SIG-M5 treated with dmso at 0.1 percent for 504 hours (cell line): ENCODE measurements around the gene PNP.
A peak's percentile ranks its signal among the peaks of the same experiment; 100 is the strongest.
"Not testable (repeated sequence)": the region's sequence is repeated elsewhere in the genome, so short reads cannot be mapped to it uniquely, and the experiment has no call there.

ENCODE experiments used
- DNase-seq: peaks from one replicate; lab custom pipeline; 2025; ENCODE audit not compliant: unreplicated experiment; lab: John Stamatoyannopoulos, UW

Gene PNP

DNA sequence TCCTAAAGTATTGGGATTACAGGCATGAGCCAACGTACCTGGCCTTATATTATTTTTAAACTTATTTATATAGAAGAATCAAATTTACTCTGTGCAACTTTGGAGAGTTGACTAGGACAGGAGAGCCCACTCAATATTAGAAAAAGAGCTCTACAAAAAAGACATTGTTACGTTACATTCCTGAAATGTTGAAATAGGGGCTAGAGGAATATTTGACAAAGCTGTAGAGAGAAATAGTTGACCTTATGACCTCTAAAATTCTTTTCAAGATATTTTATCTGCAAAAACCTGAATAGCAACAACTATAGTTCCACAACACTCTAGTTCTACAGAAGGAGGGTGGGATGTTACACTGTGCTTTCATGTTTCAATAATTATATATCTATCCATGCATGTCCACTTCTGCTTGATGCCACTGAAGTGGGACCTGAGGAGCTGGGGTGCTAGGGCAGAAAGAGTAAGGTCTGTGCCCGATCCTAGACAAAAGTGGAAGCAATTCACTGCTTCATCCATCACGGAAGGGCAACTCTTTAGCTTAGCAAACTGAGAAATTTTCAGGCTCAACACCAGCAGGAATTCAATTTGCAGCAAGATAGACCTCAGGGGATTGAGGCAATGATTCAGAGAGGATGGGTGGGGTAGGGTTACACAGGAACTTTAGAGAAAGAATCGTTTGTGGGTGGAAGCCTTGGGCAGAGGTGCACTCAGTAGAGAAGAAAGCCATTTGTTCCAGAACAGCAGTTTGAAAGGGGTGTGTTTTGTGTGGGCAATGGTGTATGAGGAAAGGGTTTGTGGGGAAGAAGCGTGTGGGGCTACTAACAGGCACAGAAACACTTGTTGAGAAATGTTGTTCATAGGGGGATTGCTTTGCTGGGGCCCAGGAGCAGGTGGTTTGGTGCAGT lies 20.1 kb downstream of the PNP start:
- peak; percentile 97 for DNase-seq

DNA sequence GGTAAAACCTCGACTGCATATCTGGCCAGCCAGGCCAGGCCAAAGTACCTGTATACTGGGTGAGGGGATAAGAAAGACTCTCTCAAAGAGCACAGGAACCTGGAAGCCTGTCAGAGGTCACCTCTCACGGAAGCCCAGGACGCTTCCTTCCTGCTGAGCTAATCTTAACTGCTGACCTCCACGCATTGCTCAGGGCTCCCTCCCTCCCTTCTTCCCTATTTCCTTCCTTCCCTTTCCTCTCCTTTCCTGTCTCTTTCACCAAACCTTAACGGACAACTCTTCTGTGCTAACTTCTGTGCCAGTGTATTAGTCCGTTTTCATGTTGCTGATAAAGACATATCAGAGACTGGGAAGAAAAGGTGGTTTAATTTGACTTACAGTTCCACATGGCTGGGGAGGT lies 21.4 kb downstream of the PNP start:
- DNase-seq: peak; percentile 28

GRCh38 chr14:20492486-20492885 lies 23.3 kb downstream of the PNP start:
- no peak for DNase-seq

- peak; percentile 95 for DNase-seq
Observed at GRCh38 chr14:20493634-20494033, 24.4 kb downstream of the PNP start.

- DNase-seq: peak; percentile 62
Observed at GRCh38 chr14:20494935-20495766, 25.9 kb downstream of the PNP start.

- peak; percentile 69 for DNase-seq
Observed at GRCh38 chr14:20498622-20499021, 29.4 kb downstream of the PNP start.

DNA sequence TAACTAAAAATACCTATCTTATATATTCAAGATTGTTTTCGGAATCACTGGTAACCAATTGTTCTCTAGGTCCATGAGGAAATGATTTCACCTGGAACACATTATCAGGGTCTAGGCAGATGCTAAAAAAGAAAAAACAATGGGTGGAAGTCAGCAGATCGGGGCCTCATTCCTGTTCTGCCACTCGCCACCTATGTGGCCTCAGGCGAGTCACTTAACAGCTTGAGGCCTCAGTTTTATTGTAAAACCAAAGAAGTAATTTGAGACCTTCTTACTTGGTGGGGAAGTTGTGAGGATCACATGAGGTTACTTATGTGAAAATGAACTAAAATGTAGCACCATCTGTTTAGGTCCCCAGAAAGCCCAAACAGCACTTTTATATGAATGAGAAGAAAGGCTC lies 29.9 kb downstream of the PNP start:
- peak; percentile 32 for DNase-seq

GRCh38 chr14:20499881-20500280 lies 30.7 kb downstream of the PNP start:
- no peak for DNase-seq

- DNase-seq: no peak
Observed at GRCh38 chr14:20501346-20501745, 32.1 kb downstream of the PNP start.

DNA sequence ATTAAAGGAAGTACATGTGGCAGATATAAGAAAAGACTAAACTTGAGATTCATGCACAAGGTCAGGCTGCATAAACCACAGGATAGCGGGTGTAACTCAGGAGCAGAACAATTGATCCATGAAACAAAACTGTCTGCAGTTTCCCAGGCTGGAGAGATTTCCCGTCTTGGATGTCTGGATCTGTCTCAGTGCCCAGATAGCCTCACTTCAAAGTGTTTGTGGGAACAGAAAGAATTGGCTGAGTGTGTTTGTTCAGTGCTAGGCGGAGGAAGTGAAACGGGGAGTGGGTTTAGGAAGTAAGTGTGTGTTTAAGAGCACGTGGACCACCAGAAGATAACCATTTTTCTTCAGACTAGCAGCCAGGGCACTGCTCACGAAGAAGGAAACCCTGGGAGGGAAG lies 34.7 kb downstream of the PNP start:
- peak; percentile 76 for DNase-seq

DNA sequence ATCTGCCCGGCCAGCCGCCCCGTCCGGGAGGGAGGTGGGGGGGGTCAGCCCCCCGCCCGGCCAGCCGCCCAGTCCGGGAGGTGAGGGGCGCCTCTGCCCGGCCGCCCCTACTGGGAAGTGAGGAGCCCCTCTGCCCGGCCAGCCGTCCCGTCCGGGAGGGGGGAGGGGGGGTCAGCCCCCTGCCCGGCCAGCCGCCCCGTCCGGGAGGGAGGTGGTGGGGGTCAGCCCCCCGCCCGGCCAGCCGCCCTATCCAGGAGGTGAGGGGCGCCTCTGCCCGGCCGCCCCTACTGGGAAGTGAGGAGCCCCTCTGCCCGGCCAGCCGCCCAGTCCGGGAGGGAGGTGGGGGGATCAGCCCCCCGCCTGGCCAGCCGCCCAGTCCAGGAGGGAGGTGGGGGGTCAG lies 37.1 kb downstream of the PNP start:
- not testable (repeated sequence) for DNase-seq

GRCh38 chr14:20506752-20507151 lies 37.5 kb downstream of the PNP start:
- not testable (repeated sequence) for DNase-seq

DNA sequence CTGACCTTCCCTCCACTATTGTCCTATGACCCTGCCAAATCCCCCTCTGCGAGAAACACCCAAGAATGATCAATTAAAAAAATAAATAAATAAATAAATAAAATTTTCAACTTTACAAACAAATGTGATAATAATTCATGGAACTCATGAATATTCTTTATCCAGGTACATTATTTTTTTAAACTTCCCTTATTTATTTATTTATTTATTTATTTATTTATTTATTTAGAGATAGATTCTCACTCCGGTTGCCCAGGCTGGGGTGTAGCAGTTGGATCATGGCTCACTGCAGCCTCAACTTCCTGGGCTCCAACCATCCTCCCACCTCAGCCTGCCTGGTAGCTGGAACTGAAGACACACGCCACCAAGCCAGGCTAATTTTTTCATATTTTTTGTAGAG lies 38.3 kb downstream of the PNP start:
- DNase-seq: not testable (repeated sequence)

DNA sequence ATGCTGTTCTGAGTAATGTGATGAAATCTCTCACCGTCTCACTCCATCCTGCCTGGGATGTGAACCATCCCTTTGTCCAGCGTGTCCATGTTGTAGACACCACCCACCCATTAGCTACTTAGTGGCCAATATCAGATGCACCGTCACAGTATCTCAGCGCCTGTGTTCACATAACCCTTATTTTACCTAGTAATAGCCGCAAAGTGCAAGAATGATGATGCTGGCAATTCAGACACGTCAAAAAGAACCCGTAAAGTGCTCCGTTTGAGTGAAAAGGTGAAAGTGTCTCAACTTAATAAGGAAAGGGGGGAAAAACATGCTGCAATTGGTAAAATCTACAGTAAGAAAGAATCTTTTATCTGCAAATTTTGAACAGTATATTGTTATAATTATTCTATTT lies 39.2 kb downstream of the PNP start:
- no peak for DNase-seq

- no peak for DNase-seq
Observed at GRCh38 chr14:20512177-20512905, 43.1 kb downstream of the PNP start.

DNA sequence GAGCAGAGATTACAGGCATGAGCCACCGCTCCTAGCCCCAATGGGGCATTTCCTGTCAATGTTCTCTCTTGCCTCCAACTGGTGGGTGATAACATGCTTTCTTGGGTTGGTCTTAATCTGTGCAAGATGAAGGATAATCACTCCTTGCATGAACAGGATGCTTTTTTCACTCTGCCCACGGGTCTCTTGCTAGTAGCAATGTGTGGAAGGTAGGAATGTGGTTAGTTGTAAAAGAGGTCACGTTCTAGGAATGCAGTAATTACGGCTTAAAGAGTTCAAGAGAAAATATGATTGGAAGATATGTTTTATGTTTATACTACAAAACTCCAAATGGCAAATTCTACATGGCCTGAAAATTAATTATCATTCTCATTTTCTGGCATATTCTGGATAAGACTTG lies 46.6 kb downstream of the PNP start:
- no peak for DNase-seq

DNA sequence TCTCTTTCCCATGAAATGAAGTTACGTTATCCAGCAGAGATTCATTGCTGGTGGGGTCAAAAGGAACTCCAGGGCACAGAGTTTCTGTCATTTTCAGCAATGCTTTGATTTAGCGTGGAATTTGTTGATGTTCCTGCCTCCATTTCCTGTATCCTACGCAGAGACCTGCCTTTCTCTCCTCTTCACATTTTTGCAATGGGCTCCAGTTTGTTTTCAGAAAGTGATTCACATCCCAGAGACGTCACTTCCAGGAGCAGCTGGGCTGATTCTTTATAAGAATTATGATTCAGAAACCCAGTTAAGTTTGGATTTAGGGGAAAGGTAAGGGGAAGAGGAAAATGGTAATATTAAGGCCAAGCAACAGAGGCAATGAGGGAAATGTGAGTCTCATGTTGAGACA lies 47.7 kb downstream of the PNP start:
- DNase-seq: no peak

DNA sequence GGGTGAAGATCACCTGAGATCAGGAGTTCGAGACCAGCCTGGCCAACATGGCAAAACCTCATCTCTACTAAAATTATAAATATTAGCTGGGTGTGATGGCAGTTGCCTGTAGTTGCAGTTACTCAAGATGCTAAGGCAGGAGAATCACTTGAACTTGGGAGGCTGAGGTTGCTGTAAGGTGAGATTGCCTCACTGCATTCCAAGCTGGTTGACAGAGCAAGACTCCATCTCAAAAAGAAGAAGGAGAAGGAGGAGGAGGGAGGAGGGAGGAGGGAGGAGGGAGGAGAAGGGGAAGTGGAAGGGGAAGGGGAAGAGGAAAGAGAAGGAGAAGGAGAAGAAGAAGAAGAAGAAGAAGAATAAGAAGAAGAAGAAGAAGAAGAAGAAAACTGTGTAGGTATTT lies 53.1 kb downstream of the PNP start:
- DNase-seq: no peak

- DNase-seq: no peak
Observed at GRCh38 chr14:20524027-20524426, 54.8 kb downstream of the PNP start.
